ENCODE results near the gene MIGA2.

Gene MIGA2

DNA sequence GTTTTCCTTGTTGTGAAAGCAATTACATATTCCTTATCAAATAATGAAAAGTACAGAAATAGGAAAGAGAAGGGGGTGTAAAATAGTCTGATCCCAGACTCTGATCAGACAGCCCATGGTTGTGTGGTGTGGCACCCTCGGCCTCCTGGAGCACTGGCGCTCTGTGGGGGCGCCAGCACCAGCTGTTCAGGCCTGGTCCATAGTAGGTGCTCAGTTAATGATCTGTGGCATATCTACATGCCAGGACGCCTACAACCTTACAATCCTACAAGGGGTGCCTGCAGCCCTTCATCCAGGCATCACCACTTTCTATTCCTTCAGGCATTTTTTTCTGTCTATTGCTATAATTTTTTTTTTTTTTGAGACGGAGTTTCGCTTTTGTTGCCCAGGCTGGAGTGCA, 16.6 kb downstream of the MIGA2 start:
- no peak overlapping the region for H3K4ac ChIP-seq (ENCODE audit: low read depth in 1 of 2, low read length in 2 of 2)
- no peak overlapping the region for H4K91ac ChIP-seq (ENCODE audit: low read length)
- H2BK15ac ChIP-seq (ENCODE audit: low read depth, poor library complexity, severe bottlenecking): no peak overlapping the region
- H2BK5ac ChIP-seq (ENCODE audit: low read depth, low read length, poor library complexity, severe bottlenecking): no peak overlapping the region
- H4K8ac ChIP-seq (ENCODE audit: low read length): no peak overlapping the region
- no peak overlapping the region for H2BK12ac ChIP-seq (ENCODE audit: low read length in 2 of 2)
- H3K23ac ChIP-seq (ENCODE audit: low read length in 2 of 2): no peak overlapping the region
- H3K36me3 ChIP-seq (ENCODE audit: control insufficient read depth in 1 of 2, insufficient read depth in 2 of 2, low read depth in 1 of 2, low read length in 2 of 2): peaks cover 34 to 50% of the 10 kb centered on the region in 2 experiments
- peaks cover 3% of the 10 kb centered on the region for H3K4me1 ChIP-seq (ENCODE audit: control insufficient read depth, insufficient read depth, low read depth, low read length)
- H2BK120ac ChIP-seq (ENCODE audit: low read depth, low read length): no peak overlapping the region
- H3K14ac ChIP-seq (ENCODE audit: low read length in 2 of 2): no peak overlapping the region
- no peak overlapping the region for H2AFZ ChIP-seq (ENCODE audit: low read depth, low read length)
- no peak for DNase-seq
- H3K4me3 ChIP-seq (ENCODE audit: insufficient read depth in 1 of 2, low read depth in 1 of 2, low read length in 2 of 2): no peak overlapping the region
- no peak overlapping the region for H3K18ac ChIP-seq (ENCODE audit: low read depth in 1 of 2, low read length in 2 of 2)
- no peak overlapping the region for H3K9ac ChIP-seq (ENCODE audit: low read length)
- no peaks in the 10 kb centered on the region for H3K9me3 ChIP-seq (ENCODE audit: control insufficient read depth, low read length)
- WGBS: 92% methylated on average over 6 of the region's 6 CpGs
- H3K79me1 ChIP-seq (replicated peaks; ENCODE audit: low read length, poor library complexity, severe bottlenecking): no peaks in the 10 kb centered on the region
- H3K27me3 ChIP-seq (ENCODE audit: control insufficient read depth in 1 of 2, insufficient read depth in 1 of 2, low read length in 2 of 2): no peaks in the 10 kb centered on the region
- H3K4me2 ChIP-seq (ENCODE audit: low read length, poor library complexity, severe bottlenecking): no peak overlapping the region
- no peak overlapping the region for H2AK5ac ChIP-seq (ENCODE audit: low read length, severe bottlenecking)
- no peak overlapping the region for H3K27ac ChIP-seq (ENCODE audit: low read length, poor library complexity, severe bottlenecking)

DNA sequence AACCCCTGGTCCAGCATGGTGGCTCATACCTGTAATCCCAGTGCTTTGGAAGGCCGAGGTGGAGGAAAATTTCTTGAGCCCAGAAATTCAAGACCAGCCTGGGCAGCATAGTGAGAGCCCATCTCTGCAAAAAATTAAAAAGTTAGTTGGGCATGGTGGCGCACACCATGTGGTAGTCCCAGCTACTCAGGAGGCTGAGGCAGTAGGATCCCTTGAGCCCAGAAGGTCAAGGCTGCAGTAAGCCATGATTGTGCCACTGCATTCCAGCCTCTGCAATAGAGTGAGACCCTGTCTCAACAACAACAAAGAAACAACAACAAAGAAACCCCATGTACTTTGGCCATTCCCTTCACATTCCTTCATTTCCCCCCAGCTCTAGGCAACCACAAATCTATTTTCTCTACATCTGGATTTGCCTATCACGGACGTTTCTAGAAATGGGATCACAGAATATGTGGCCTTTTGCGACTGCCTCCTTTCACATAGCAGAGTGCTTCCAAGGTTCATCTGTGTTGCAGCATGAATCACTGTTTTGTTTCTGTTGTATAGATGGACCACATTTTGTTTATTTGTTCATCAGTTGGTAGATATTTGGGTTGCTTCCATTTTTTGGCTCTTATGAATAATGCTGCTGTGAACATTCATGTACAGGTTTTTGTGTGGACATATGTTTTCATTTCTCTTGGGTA, 17.9 kb downstream of the MIGA2 start:
- WGBS: 93% methylated on average over 5 of the region's 5 CpGs
- H3K9me3 ChIP-seq (ENCODE audit: control insufficient read depth, low read length): no peaks in the 10 kb centered on the region
- H3K9ac ChIP-seq (ENCODE audit: low read length): no peak overlapping the region
- H3K36me3 ChIP-seq (ENCODE audit: control insufficient read depth in 1 of 2, insufficient read depth in 2 of 2, low read depth in 1 of 2, low read length in 2 of 2): peaks cover 29 to 43% of the 10 kb centered on the region in 2 experiments
- peaks cover 8% of the 10 kb centered on the region for H3K4me1 ChIP-seq (ENCODE audit: control insufficient read depth, insufficient read depth, low read depth, low read length)
- H2AFZ ChIP-seq (ENCODE audit: low read depth, low read length): no peak overlapping the region
- no peak overlapping the region for H3K4me3 ChIP-seq (ENCODE audit: insufficient read depth in 1 of 2, low read depth in 1 of 2, low read length in 2 of 2)
- no peak for DNase-seq
- no peaks in the 10 kb centered on the region for H3K79me1 ChIP-seq (replicated peaks; ENCODE audit: low read length, poor library complexity, severe bottlenecking)
- no peak overlapping the region for H2BK120ac ChIP-seq (ENCODE audit: low read depth, low read length)
- H3K4me2 ChIP-seq (ENCODE audit: low read length, poor library complexity, severe bottlenecking): no peak overlapping the region
- no peak overlapping the region for H2AK5ac ChIP-seq (ENCODE audit: low read length, severe bottlenecking)
- no peak overlapping the region for H2BK12ac ChIP-seq (ENCODE audit: low read length in 2 of 2)
- no peak overlapping the region for H4K8ac ChIP-seq (ENCODE audit: low read length)
- no peak overlapping the region for H2BK5ac ChIP-seq (ENCODE audit: low read depth, low read length, poor library complexity, severe bottlenecking)
- H3K14ac ChIP-seq (ENCODE audit: low read length in 2 of 2): no peak overlapping the region
- H3K27ac ChIP-seq (ENCODE audit: low read length, poor library complexity, severe bottlenecking): no peak overlapping the region
- H3K23ac ChIP-seq (ENCODE audit: low read length in 2 of 2): no peak overlapping the region
- H2BK15ac ChIP-seq (ENCODE audit: low read depth, poor library complexity, severe bottlenecking): no peak overlapping the region
- no peak overlapping the region for H4K91ac ChIP-seq (ENCODE audit: low read length)
- no peak overlapping the region for H3K18ac ChIP-seq (ENCODE audit: low read depth in 1 of 2, low read length in 2 of 2)
- no peak overlapping the region for H3K4ac ChIP-seq (ENCODE audit: low read depth in 1 of 2, low read length in 2 of 2)
- H3K27me3 ChIP-seq (ENCODE audit: control insufficient read depth in 1 of 2, insufficient read depth in 1 of 2, low read length in 2 of 2): no peaks in the 10 kb centered on the region

DNA sequence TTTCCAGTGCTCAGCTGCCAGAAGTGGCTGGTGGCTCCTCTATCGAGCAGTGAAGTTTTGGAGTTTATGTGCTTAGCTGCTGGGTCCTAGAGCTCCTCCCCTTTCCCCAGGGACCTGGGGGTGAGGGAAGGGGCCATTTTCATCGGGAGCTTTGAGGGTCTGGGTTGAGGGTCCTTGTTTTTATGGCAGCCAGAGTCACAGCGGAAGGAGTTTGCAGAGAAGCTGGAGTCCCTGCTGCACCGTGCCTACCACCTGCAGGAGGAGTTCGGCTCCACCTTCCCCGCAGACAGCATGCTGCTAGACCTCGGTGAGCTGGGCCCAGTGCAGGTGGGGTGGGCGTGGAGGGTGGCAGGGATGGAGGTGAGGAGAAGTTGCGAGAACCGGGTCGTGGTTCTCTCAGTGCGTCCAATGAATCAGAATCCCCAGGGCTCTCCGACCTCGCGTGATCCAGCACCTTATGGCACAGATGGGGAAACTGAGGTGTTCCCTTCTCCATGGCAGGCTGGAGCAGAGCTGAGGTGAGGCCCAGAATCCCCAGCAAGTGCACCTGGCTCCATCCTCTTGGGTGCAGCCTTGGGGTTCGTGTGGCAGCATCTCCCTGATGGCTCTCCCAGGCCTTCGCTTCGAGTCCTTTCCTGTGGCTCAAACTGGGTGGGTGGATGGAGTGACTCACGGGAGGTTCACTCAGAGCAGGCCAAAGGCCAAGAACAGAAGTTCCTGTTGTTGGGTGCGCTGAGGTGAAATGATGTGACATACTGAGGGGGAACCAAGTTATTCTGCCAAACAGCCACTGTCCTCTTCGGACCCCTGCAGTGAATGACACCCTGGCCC, 22.8 kb downstream of the MIGA2 start:
- Histone ChIP-seq H3K4me3 (ENCODE audit: insufficient read depth in 1 of 2, low read depth in 1 of 2, low read length in 2 of 2) (no peak overlapping the region), H3K4me2 (ENCODE audit: low read length, poor library complexity, severe bottlenecking) (no peak overlapping the region), H3K18ac (ENCODE audit: low read depth in 1 of 2, low read length in 2 of 2) (no peak overlapping the region), H2BK15ac (ENCODE audit: low read depth, poor library complexity, severe bottlenecking) (no peak overlapping the region), H3K4me1 (ENCODE audit: control insufficient read depth, insufficient read depth, low read depth, low read length) (peaks cover 9% of the 10 kb centered on the region), H3K23ac (ENCODE audit: low read length in 2 of 2) (no peak overlapping the region), H3K9ac (ENCODE audit: low read length) (no peak overlapping the region), H4K8ac (ENCODE audit: low read length) (no peak overlapping the region), H2AK5ac (ENCODE audit: low read length, severe bottlenecking) (no peak overlapping the region), H3K9me3 (ENCODE audit: control insufficient read depth, low read length) (no peaks in the 10 kb centered on the region), H3K36me3 (ENCODE audit: control insufficient read depth in 1 of 2, insufficient read depth in 2 of 2, low read depth in 1 of 2, low read length in 2 of 2) (peaks cover 53 to 62% of the 10 kb centered on the region in 2 experiments), H2BK120ac (ENCODE audit: low read depth, low read length) (no peak overlapping the region), H3K27me3 (ENCODE audit: control insufficient read depth in 1 of 2, insufficient read depth in 1 of 2, low read length in 2 of 2) (no peaks in the 10 kb centered on the region), H3K14ac (ENCODE audit: low read length in 2 of 2) (no peak overlapping the region), H2AFZ (ENCODE audit: low read depth, low read length) (no peak overlapping the region), H4K91ac (ENCODE audit: low read length) (no peak overlapping the region), H3K4ac (ENCODE audit: low read depth in 1 of 2, low read length in 2 of 2) (no peak overlapping the region), H2BK12ac (ENCODE audit: low read length in 2 of 2) (no peak overlapping the region), H2BK5ac (ENCODE audit: low read depth, low read length, poor library complexity, severe bottlenecking) (no peak overlapping the region), H3K27ac (ENCODE audit: low read length, poor library complexity, severe bottlenecking) (no peak overlapping the region), H3K79me1 (replicated peaks; ENCODE audit: low read length, poor library complexity, severe bottlenecking) (peaks cover 1% of the 10 kb centered on the region)
- DNase-seq: no peak
- WGBS: 86% methylated on average over 21 of the region's 21 CpGs

Data from mesenchymal stem cell (in vitro differentiated cells and primary cell).